Psoas muscle (tissue), 8 donors: ENCODE data around the gene KLHL3. TPM values are rescaled to one million over a fixed set of nuclear protein-coding genes. Genes with fewer than 3 reads are reported as not detected.
"Not testable (repeated sequence)": the region's sequence is repeated elsewhere in the genome, so short reads cannot be mapped to it uniquely, and the experiment has no call there.

Experiments
- ATAC-seq, 4 donors: fragments of 200-7000 bp; cut with Tn5 transposase; one replicate each; pipeline ENCODE4 v1.9.1; 2020; ENCODE audit warnings: moderate library complexity in 3 of 4, mild to moderate bottlenecking in 2 of 4
- DNase-seq, 2 donors: peaks; one replicate each; pipeline ENCODE4 v3.0.0-alpha.2; 2020
- H3K27ac ChIP-seq: fragments of 200-600 bp; one replicate; pipeline ENCODE4 v1.8.0; 2022
- H3K27me3 ChIP-seq, 3 donors: fragments of 200-600 bp in 1 of 3; one replicate each; pipeline versions ENCODE4 v1.6.1 to v1.8.0; 2013 to 2022; ENCODE audit warnings: low read length in 2 of 3, mild to moderate bottlenecking in 2 of 3, moderate library complexity in 1 of 3; ENCODE audit not compliant: insufficient read depth in 3 of 3
- H3K36me3 ChIP-seq, 2 donors: fragments of 200-600 bp in 1 of 2; one replicate each; pipeline versions ENCODE4 v1.6.1 to v1.8.0; 2013 to 2022; ENCODE audit warnings: low read depth in 1 of 2, mild to moderate bottlenecking in 1 of 2, moderate library complexity in 1 of 2; ENCODE audit not compliant: insufficient read depth in 1 of 2
- H3K4me1 ChIP-seq: fragments of 200-600 bp; one replicate; pipeline ENCODE4 v1.8.0; 2022
- H3K4me3 ChIP-seq: fragments of 200-600 bp; one replicate; pipeline ENCODE4 v1.8.0; 2022; ENCODE audit warnings: mild to moderate bottlenecking
- H3K9me3 ChIP-seq: fragments of 200-600 bp; one replicate; pipeline ENCODE4 v1.8.0; 2022
- WGBS, 3 donors: extraction: QIAGEN DNeasy Blood & Tissue Kit; methylation state at CpG; one replicate each; pipeline versions ENCODE4 v1.1.6 to v1.1.7; 2013; 5-methylcytosine and 5-hydroxymethylcytosine counted together
- intact Hi-C, 2 donors: fragments of 100-400 bp; cut with DNase I; formaldehyde crosslinking; loops; one replicate each; pipeline versions ENCODE4 v1.11.0 to v1.14.2; 2022
- polyA plus RNA-seq, 3 donors: library from polyadenylated mRNA; stranded (reverse); fragments of 200-250 nt; gene quantifications; one replicate each; pipeline ENCODE4 v1.2.3, GENCODE V29; 2013
- total RNA-seq, 4 donors: library from RNA; stranded (reverse); fragmentation: NEBNext Ultra II Directional in 2 of 4; extraction: Animal tissue kit (Norgen Biotek cat#: 25700) in 2 of 4; gene quantifications; one replicate each; pipeline versions ENCODE4 v1.2.1 to v1.2.4, GENCODE V29; 2021 to 2023
- TF ChIP-seq, protein P1 (sequence below): fragments of 200-600 bp; IDR thresholded peaks from one replicate; pipeline ENCODE4 v1.8.0; 2022; ENCODE audit warnings: antibody characterized with exemption
- donor health status: healthy with polysubstance abuse.
- donor health status: DM: no; HTN: no; CAD: no; lungs with moderate emphysema.
- donor health status: Bipolar disorder and iron deficiency.
- donor health status: healthy.
- donor health status: DM: yes; HTN: yes; CAD: no.
- donor health status: DM: no; HTN: no; CAD: no.
- donor health status: DM: no; HTN: no; CAD: no.
- donor health status: DM: yes; HTN: yes; CAD: no.

The KLHL3 gene
- total and polyA plus RNA-seq, 7 donors, result 0.69 to 4.3 (median 1.9) TPM

DNA sequence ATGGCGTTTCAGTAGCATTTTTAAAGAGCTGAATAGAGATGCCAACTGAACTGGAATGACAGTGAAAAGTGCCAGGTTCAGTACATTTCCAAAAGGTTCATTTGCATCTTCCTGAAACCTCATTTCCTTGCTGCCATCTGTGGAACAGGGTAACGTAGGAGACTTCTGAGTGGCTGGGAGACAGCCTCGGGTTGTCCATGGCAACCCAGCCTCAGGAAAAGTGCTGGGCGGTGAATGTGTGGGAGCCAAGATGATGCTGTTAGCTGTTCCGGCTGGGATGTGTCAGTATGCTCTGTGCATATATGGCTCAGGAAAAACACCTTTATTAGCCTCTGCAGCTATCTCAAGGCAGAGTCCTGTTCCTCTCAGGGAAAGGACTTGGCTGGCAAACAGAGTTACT is 87.5 kb downstream of the KLHL3 start:
- no peaks in the 10 kb centered on the region for H3K4me1 ChIP-seq
- peaks cover 9% of the 10 kb centered on the region for H3K9me3 ChIP-seq
- 88 to 91% (median 91%) methylated on average over 5 of the region's 5 CpGs for WGBS, 3 donors
- H3K4me3 ChIP-seq, result no peak overlapping the region
- ATAC-seq, result no peak
- DNase-seq, result no peak
- TF ChIP-seq, protein P1, sequence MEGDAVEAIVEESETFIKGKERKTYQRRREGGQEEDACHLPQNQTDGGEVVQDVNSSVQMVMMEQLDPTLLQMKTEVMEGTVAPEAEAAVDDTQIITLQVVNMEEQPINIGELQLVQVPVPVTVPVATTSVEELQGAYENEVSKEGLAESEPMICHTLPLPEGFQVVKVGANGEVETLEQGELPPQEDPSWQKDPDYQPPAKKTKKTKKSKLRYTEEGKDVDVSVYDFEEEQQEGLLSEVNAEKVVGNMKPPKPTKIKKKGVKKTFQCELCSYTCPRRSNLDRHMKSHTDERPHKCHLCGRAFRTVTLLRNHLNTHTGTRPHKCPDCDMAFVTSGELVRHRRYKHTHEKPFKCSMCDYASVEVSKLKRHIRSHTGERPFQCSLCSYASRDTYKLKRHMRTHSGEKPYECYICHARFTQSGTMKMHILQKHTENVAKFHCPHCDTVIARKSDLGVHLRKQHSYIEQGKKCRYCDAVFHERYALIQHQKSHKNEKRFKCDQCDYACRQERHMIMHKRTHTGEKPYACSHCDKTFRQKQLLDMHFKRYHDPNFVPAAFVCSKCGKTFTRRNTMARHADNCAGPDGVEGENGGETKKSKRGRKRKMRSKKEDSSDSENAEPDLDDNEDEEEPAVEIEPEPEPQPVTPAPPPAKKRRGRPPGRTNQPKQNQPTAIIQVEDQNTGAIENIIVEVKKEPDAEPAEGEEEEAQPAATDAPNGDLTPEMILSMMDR, result no peak
- no peaks in the 10 kb centered on the region for H3K36me3 ChIP-seq
- intact Hi-C loops, result no loop called here
- H3K27ac ChIP-seq, result no peak overlapping the region
- no peaks in the 10 kb centered on the region for H3K27me3 ChIP-seq

DNA sequence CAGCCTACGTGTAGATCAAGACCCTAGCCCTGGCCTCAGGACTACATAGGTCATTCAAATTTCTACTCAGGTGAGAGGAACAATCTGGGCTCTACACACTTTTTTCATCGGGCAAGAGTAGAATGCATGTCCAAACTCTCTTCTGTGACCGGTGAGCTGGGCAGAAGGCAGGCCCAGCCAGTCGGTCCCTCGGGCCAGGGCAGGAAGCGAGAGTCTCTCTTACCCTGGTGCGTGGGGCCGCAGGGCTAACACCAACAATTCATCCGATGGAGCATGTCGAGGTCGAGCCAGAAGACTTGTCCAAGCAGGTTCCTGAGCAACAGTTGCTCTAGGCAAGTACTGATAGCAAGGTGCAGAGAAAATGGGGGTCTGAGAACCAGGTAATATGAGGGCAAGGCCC is 88.5 kb downstream of the KLHL3 start:
- Histone ChIP-seq H3K27ac (no peak overlapping the region), H3K9me3 (peaks cover 9% of the 10 kb centered on the region), H3K27me3 (no peaks in the 10 kb centered on the region), H3K4me3 (no peak overlapping the region), H3K4me1 (no peaks in the 10 kb centered on the region), H3K36me3 (no peaks in the 10 kb centered on the region)
- TF ChIP-seq, protein P1, result no peak
- WGBS, 3 donors, result 95 to 97% (median 95%) methylated on average over 11 of the region's 11 CpGs
- ATAC-seq (no peak), DNase-seq (no peak)
- intact Hi-C loops, result no loop called here

DNA sequence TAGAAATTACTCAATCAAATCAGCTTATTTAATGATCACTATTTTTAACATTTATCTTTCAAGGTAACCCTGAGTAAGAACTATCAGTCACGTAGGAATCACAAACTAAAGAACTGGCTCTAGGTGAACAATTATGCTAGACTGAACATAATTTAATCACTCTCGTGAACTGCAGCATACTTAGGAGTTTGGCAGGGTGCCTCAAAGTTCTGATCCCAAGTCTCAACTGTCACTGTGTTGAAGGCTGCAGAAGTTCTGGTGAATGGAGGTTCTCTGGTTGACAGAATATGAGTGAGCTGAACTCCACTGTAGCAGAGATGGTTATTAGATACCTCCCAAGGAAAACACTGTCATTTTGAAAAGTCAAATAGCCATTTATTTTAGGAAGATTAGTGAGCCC is 89.1 kb downstream of the KLHL3 start:
- H3K9me3 ChIP-seq, result peaks cover 9% of the 10 kb centered on the region
- no peaks in the 10 kb centered on the region for H3K36me3 ChIP-seq
- no peak for ATAC-seq
- intact Hi-C loops, result no loop called here
- WGBS, 3 donors, result 75 to 81% (median 81%) methylated on average over 2 of the region's 2 CpGs
- no peak for DNase-seq
- no peak overlapping the region for H3K27ac ChIP-seq
- no peaks in the 10 kb centered on the region for H3K27me3 ChIP-seq
- H3K4me3 ChIP-seq, result no peak overlapping the region
- TF ChIP-seq, protein P1, result no peak
- H3K4me1 ChIP-seq, result no peaks in the 10 kb centered on the region

DNA sequence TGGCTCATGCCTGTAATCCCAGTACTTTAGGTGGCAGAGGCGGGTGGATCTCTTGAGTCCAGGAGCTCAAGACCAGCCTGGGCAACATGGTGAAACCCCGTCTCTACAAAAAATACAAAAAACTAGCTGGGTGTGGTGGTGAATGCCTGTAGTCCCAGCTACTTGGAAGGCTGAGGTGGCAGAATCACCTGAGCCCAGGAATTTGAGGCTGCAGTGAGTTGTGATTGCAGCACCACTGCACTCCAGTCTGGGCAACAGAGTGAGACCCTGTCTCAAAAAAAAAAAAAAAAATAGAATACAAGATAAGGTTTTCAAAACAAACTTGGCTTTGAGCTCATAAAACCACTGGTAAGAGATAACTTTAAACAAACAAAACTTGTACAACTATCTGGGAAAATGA is 92.8 kb downstream of the KLHL3 start:
- ATAC-seq, H3K4me1 ChIP-seq, H3K27me3 ChIP-seq, H3K4me3 ChIP-seq, H3K36me3 ChIP-seq, DNase-seq, H3K9me3 ChIP-seq, H3K27ac ChIP-seq, intact Hi-C loops: not testable (repeated sequence)
- WGBS, 3 donors, result 94 to 98% (median 96%) methylated on average over 2 of the region's 2 CpGs

DNA sequence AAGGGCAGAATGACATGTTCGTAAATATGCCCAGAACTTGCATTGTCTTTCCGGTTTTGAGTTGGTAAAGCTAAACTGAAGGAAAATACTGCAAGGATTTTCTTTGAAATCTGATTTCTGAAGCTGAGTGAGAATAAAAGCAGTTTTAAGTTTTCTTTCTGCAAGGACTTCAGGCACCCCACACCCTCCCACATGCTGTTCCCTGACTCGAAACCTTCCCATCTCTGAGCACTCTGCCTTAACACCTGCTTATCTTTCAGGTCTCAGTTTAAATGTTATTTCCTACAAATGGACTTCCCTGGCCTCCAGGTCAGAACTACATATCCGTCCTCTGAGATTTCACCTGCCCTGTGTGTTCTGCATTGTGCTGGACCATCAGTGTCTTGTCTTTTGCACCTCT is 93.8 kb downstream of the KLHL3 start:
- H3K4me1 ChIP-seq, result no peaks in the 10 kb centered on the region
- WGBS, 3 donors, result 89 to 92% (median 92%) methylated on average over 4 of the region's 4 CpGs
- H3K9me3 ChIP-seq, result peaks cover 9% of the 10 kb centered on the region
- no peak overlapping the region for H3K27ac ChIP-seq
- TF ChIP-seq, protein P1, result no peak
- intact Hi-C loops, result no loop called here
- no peak for ATAC-seq
- H3K27me3 ChIP-seq, result no peaks in the 10 kb centered on the region
- DNase-seq, result no peak
- H3K4me3 ChIP-seq, result no peak overlapping the region
- no peaks in the 10 kb centered on the region for H3K36me3 ChIP-seq
